Calu3 (cell line): Measurements from ENCODE around the gene IRAK2. TPM values are rescaled to one million over a fixed set of nuclear protein-coding genes. Genes with fewer than 3 reads are reported as not detected.

Experiments used
- BruUV-seq: library from RNA; stranded (reverse); fragments of 400-500 nt; replicated peaks from 2 replicates; lab custom pipeline; 2021; lab: Mats Ljungman, UMichigan
- CTCF ChIA-PET: fragments of 300-600 bp; sonication (Branson Sonifier 250); formaldehyde crosslinking; loops from one replicate; lab custom pipeline; 2022; ENCODE audit warnings: antibody characterized with exemption; lab: Charles Lee
- DNase-seq: peaks from one replicate; pipeline ENCODE4 v3.0.0; 2022
- H3K27ac Mint-ChIP-seq: one replicate; pipeline ENCODE4 v1.8.0; 2022; ENCODE audit warnings: mixed read lengths; ENCODE audit not compliant: unreplicated experiment
- H3K27me3 Mint-ChIP-seq: one replicate; pipeline ENCODE4 v1.8.0; 2022; ENCODE audit warnings: mixed read lengths; ENCODE audit not compliant: unreplicated experiment
- H3K36me3 Mint-ChIP-seq: one replicate; pipeline ENCODE4 v1.8.0; 2022; ENCODE audit warnings: mild to moderate bottlenecking, moderate library complexity, mixed read lengths; ENCODE audit not compliant: insufficient read depth, unreplicated experiment
- H3K4me1 Mint-ChIP-seq: one replicate; pipeline ENCODE4 v1.8.0; 2022; ENCODE audit warnings: mild to moderate bottlenecking, low read depth, mixed read lengths; ENCODE audit not compliant: unreplicated experiment
- H3K4me3 Mint-ChIP-seq: one replicate; pipeline ENCODE4 v1.8.0; 2022; ENCODE audit warnings: mild to moderate bottlenecking, low read depth, moderate library complexity, mixed read lengths; ENCODE audit not compliant: unreplicated experiment
- H3K9me3 Mint-ChIP-seq: one replicate; pipeline ENCODE4 v1.8.0; 2022; ENCODE audit warnings: low read depth, mixed read lengths; ENCODE audit not compliant: unreplicated experiment
- CTCF ChIP-seq: fragments of 200-600 bp; IDR thresholded peaks from one replicate; pipeline ENCODE4 v1.8.0; 2022; ENCODE audit warnings: antibody characterized with exemption; ENCODE audit not compliant: unreplicated experiment
- intact Hi-C: fragments of 100-400 bp; cut with micrococcal nuclease; formaldehyde crosslinking; loops from one replicate; pipeline ENCODE4 v1.10.0; 2022; ENCODE audit not compliant: unreplicated experiment
- total RNA-seq: library from RNA; stranded (reverse); gene quantifications from 2 replicates; pipeline ENCODE4 v1.2.3, GENCODE V29; 2022

IRAK2 gene
- total RNA-seq, 1 experiment from 2014 or later = 31.6 TPM

GRCh38 chr3:10279384-10280176 lies 114.9 kb downstream of the IRAK2 start:
- no peak overlapping the region for H3K4me3 Mint-ChIP-seq
- intact Hi-C loops = no loop called here
- H3K9me3 Mint-ChIP-seq = no peaks in the 10 kb centered on the region
- H3K27me3 Mint-ChIP-seq = no peaks in the 10 kb centered on the region
- no TSS peak for BruUV-seq
- H3K27ac Mint-ChIP-seq = no peak overlapping the region
- no peaks in the 10 kb centered on the region for H3K4me1 Mint-ChIP-seq
- CTCF ChIA-PET = interaction anchor here (0.5 kb wide), 1 partner anchor 262 kb away, joined by 3 read pairs; no protein-coding TSS in a partner anchor
- TF ChIP-seq CTCF = no peak
- DNase-seq = no peak
- peaks cover 31% of the 10 kb centered on the region for H3K36me3 Mint-ChIP-seq

- H3K36me3 Mint-ChIP-seq = peaks cover 31% of the 10 kb centered on the region
- H3K9me3 Mint-ChIP-seq = no peaks in the 10 kb centered on the region
- TF ChIP-seq CTCF = no peak
- TSS peak; percentile 15 for BruUV-seq
- H3K27me3 Mint-ChIP-seq = no peaks in the 10 kb centered on the region
- H3K27ac Mint-ChIP-seq = no peak overlapping the region
- no peaks in the 10 kb centered on the region for H3K4me1 Mint-ChIP-seq
- intact Hi-C loops = no loop called here
- CTCF ChIA-PET = no interaction called here
- no peak overlapping the region for H3K4me3 Mint-ChIP-seq
- no peak for DNase-seq
These were observed 115.4 kb downstream of the IRAK2 start for GRCh38 chr3:10280177-10280529.

GRCh38 chr3:10280571-10280970 lies 115.9 kb downstream of the IRAK2 start:
- no TSS peak for BruUV-seq
- H3K27me3 Mint-ChIP-seq = no peaks in the 10 kb centered on the region

GRCh38 chr3:10281951-10282350 lies 117.2 kb downstream of the IRAK2 start:
- TF ChIP-seq CTCF = no peak
- Mint-ChIP-seq H3K27me3 (no peaks in the 10 kb centered on the region), H3K27ac (no peak overlapping the region), H3K4me3 (no peak overlapping the region), H3K4me1 (no peaks in the 10 kb centered on the region), H3K9me3 (no peaks in the 10 kb centered on the region), H3K36me3 (peaks cover 30% of the 10 kb centered on the region)
- no peak for DNase-seq
- no TSS peak for BruUV-seq
- CTCF ChIA-PET = no interaction called here
- intact Hi-C loops = no loop called here

More at GRCh38 chr3:10280571-10280970, 115.9 kb downstream of the IRAK2 start:
- DNase-seq = no peak
- no peak overlapping the region for H3K27ac Mint-ChIP-seq
- no peak overlapping the region for H3K4me3 Mint-ChIP-seq
- intact Hi-C loops = no loop called here
- no peaks in the 10 kb centered on the region for H3K9me3 Mint-ChIP-seq
- peaks cover 31% of the 10 kb centered on the region for H3K36me3 Mint-ChIP-seq
- CTCF ChIA-PET = no interaction called here
- H3K4me1 Mint-ChIP-seq = no peaks in the 10 kb centered on the region
- TF ChIP-seq CTCF = no peak
